K562 (cell line): ENCODE measurements around the gene VIPR1. TPM values are rescaled to one million over a fixed set of nuclear protein-coding genes. Genes with fewer than 3 reads are reported as not detected.

Experiments used
- ASH1L ChIP-seq: fragments of 450-650 bp; IDR thresholded peaks from 2 replicates; pipeline ENCODE4 v1.6.1; 2018; ENCODE audit warnings: borderline replicate concordance, mild to moderate bottlenecking, low read depth; ENCODE audit not compliant: partially characterized antibody
- CHD2 ChIP-seq: IDR thresholded peaks from 2 replicates; pipeline ENCODE4 v1.6.1; 2011; ENCODE audit warnings: low read depth, low read length
- COPS2 ChIP-seq: fragments of 450-650 bp; conservative IDR thresholded peaks from 2 replicates; pipeline ENCODE4 v1.6.1; 2016; ENCODE audit warnings: mild to moderate bottlenecking, moderate library complexity
- CTCFL ChIP-seq: IDR thresholded peaks from 2 replicates; pipeline ENCODE4 v1.6.1; 2011; ENCODE audit warnings: borderline replicate concordance, low read depth, mild to moderate bottlenecking, moderate library complexity, low read length; ENCODE audit not compliant: insufficient read depth, poor library complexity, severe bottlenecking
- DDX20 ChIP-seq: fragments of 450-650 bp; IDR thresholded peaks from 2 replicates; pipeline ENCODE4 v1.6.1; 2016; ENCODE audit warnings: missing genetic modification characterization, low read depth, mild to moderate bottlenecking, missing compliant biosample characterization, moderate library complexity
- EP300 ChIP-seq: IDR thresholded peaks from 2 replicates; pipeline ENCODE4 v1.6.1; 2012; ENCODE audit warnings: low read length, improper control_type of control experiment
- EWSR1 ChIP-seq: fragments of 450-650 bp; IDR thresholded peaks from 2 replicates; pipeline ENCODE4 v1.6.1; 2018; ENCODE audit warnings: borderline replicate concordance, mild to moderate bottlenecking, low read depth, moderate library complexity; ENCODE audit not compliant: partially characterized antibody
- MBD1 ChIP-seq: fragments of 250-450 bp; sonication (Bioruptor Pico); IDR thresholded peaks from 2 replicates; pipeline ENCODE4 v1.8.0; 2022; ENCODE audit warnings: inconsistent platforms
- NCOA4 ChIP-seq: fragments of 450-650 bp; IDR thresholded peaks from 2 replicates; pipeline ENCODE4 v1.6.1; 2018; ENCODE audit warnings: mild to moderate bottlenecking; ENCODE audit not compliant: partially characterized antibody
- POLR2AphosphoS5 ChIP-seq: IDR thresholded peaks from 2 replicates; pipeline ENCODE4 v1.6.1; 2011; ENCODE audit warnings: mild to moderate bottlenecking, low read depth, low read length, moderate library complexity; ENCODE audit not compliant: control insufficient read depth, insufficient read depth
- POLR3A ChIP-seq: IDR thresholded peaks from 2 replicates; pipeline ENCODE4 v1.6.1; 2011; ENCODE audit warnings: borderline replicate concordance, mild to moderate bottlenecking, moderate library complexity; ENCODE audit not compliant: insufficient read length, insufficient read depth; ENCODE audit errors: extremely low read depth
- RBM25 ChIP-seq: fragments of 200-400 bp; formaldehyde crosslinking; IDR thresholded peaks from 2 replicates; pipeline ENCODE4 v1.6.1; 2018; ENCODE audit warnings: low read length, low read depth, moderate library complexity; ENCODE audit not compliant: severe bottlenecking
- SFPQ ChIP-seq: fragments of 200-400 bp; formaldehyde crosslinking; IDR thresholded peaks from 2 replicates; pipeline ENCODE4 v1.6.1; 2017; ENCODE audit warnings: mild to moderate bottlenecking, low read depth, low read length, moderate library complexity
- SRSF1 ChIP-seq: fragments of 200-400 bp; formaldehyde crosslinking; IDR thresholded peaks from 2 replicates; pipeline ENCODE4 v1.6.1; 2017; ENCODE audit warnings: mild to moderate bottlenecking, low read depth, low read length, moderate library complexity
- TCF15 ChIP-seq: fragments of 250-450 bp; sonication (Bioruptor Pico); IDR thresholded peaks from 2 replicates; pipeline ENCODE4 v1.8.0; 2022; ENCODE audit warnings: moderate library complexity, mild to moderate bottlenecking, inconsistent platforms
- THAP7 ChIP-seq: fragments of 250-450 bp; sonication (Bioruptor Pico); IDR thresholded peaks from 2 replicates; pipeline ENCODE4 v1.5.0; 2021
- XRCC3 ChIP-seq: fragments of 450-650 bp; IDR thresholded peaks from 2 replicates; pipeline ENCODE4 v1.6.1; 2017; ENCODE audit warnings: mild to moderate bottlenecking, moderate library complexity
- ZNF583 ChIP-seq: fragments of 250-450 bp; sonication (Bioruptor Pico); IDR thresholded peaks from 2 replicates; pipeline ENCODE4 v1.4.0; 2020
- ZNF668 ChIP-seq: fragments of 250-450 bp; sonication (Bioruptor Pico); IDR thresholded peaks from 2 replicates; pipeline ENCODE4 v1.8.0; 2022; ENCODE audit warnings: mild to moderate bottlenecking, inconsistent platforms
- polyA plus RNA-seq, 8 experiments: library from polyadenylated mRNA; depleted of rRNA in 4 of 8; stranded (reverse) in 5 of 8; unstranded in 3 of 8; fragments of >200 nt; fragmentation: Nextera tagmentation in 2 of 8; fragmentation: Illumina TruSeq in 1 of 8; extraction: Ambion mirVana in 2 of 8; extraction: Trizol in 1 of 8; gene quantifications; 2 replicates each; pipeline versions ENCODE4 v1.2.1 to v1.2.3, GENCODE V29; 2011 to 2014; ENCODE audit warnings: inconsistent platforms in 1 of 8, missing spikeins in 1 of 8
- total RNA-seq, 7 experiments: library from RNA; depleted of rRNA in 6 of 7; stranded (reverse); fragments of >200 nt in 6 of 7; fragmentation: Illumina TruSeq in 2 of 7; extraction: Trizol in 2 of 7; gene quantifications; 2 replicates each; pipeline versions ENCODE4 v1.2.1 to v1.2.3, GENCODE V29; 2011 to 2021; ENCODE audit warnings: low replicate concordance in 1 of 7

The VIPR1 gene
- total and polyA plus RNA-seq, 9 of the 15 experiments (the other 6 are each of a cell fraction or from before 2014, with no cell fraction given) = 0.04 to 0.38 (median 0.12) TPM; not detected in 3

- TF ChIP-seq POLR2AphosphoS5 (peak; percentile 78), SRSF1 (no peak), MBD1 (no peak), EWSR1 (no peak), XRCC3 (no peak), RBM25 (peak; percentile 94), DDX20 (tag) (no peak), THAP7 (CRISPR knock-in tag) (no peak), ASH1L (no peak), SFPQ (no peak), ZNF583 (CRISPR knock-in tag) (peak; percentile 48; the same call in 1 of the 2 replicates), NCOA4 (no peak), POLR3A (no peak), EP300 (peak; percentile 68; the same call in 1 of the 2 replicates), TCF15 (CRISPR knock-in tag) (no peak), CHD2 (peak; percentile 55; the same call in 1 of the 2 replicates), COPS2 (no peak), ZNF668 (CRISPR knock-in tag) (no peak), CTCFL (peak; percentile 90)
Observed at GRCh38 chr3:42581709-42582473, 79.4 kb downstream of the VIPR1 start, which contains the start of gene SEC22C (continued).
